ENCODE measurements around the gene PPP4R4.

The PPP4R4 gene

DNA sequence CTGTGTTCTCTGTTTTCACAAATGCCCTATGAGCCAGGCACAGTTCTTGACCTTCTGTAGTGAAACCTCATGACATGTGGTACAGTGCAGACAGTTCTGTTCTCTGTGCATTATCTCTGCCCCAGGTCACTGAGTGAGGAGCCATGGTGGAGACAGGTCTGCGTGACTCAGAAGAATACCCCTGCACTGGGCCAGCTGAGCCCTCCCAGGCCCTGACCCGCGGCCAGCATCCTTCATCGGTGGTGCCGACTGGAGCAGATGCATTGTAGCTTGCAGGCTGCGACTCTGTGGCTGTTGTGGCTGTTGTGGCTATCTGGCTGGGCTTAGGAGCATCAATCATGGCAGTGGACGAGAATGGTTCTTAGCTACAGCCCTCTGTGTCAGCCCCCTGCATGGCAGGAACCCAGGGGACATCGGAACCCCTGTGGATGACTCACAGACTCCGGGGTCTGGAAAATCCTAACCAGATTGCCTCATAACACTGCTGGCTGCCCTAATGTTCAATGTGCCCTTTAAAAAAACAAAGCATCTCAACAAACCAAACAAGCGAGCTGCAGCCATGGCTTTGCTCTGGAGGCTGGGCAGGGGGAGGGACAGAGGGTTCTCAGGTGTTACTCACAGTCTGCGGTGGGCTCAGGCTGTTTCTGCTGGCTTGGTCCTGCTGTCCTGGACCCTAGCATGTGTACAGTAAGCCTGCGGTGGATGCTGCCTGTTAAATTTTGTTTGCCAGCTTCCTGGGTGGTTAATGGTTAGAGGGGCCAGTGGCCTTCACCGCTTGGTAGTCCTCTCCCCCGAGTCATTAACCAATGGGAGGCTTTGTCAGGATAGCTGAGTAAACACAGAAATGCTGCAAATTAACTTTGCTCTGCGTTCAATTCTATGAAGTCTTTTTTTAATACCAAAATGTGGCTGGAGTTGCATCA, 148.8 kb downstream of the PPP4R4 start, which contains the start of gene SERPINA6:
SERPINA6 (minus strand) TSS at position 689 of the 923 bp plus-strand sequence. CDS start 8,688 bp downstream, outside the sequence.
- no peak for DNase-seq (ENCODE audit: extremely low spot score, insufficient read length, low read depth)
- FAIRE-seq, result peak; percentile 64

DNA sequence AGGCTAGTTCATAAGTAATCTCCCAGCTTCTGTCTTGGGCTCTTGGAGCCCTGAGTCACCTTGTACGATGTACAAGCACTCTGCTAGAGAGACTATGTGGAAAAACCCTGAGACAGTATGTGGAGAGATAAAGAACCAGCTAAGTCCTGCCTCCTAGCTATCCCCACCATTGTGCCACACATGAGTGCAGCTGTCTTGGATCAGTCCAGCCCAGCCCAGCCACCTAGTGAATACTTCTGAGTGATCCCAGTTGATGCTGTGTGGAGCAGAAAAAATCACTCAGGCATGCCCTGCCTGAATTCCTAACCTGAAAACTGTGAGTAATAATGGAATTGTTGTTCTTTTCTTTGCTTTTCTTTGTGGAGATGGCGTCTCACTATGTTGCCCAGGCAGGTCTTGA, 154.1 kb downstream of the PPP4R4 start:
- DNase-seq (ENCODE audit: extremely low spot score, insufficient read length, low read depth), result no peak
- FAIRE-seq, result peak; percentile 24
